Ecto neural progenitor cell (in vitro differentiated cells): Measurements from ENCODE around the gene TSHZ3.

Experiments
- DNase-seq: peaks from one replicate; pipeline ENCODE4 v3.0.0-alpha.2; 2018; ENCODE audit warnings: low spot score

Gene TSHZ3

DNA sequence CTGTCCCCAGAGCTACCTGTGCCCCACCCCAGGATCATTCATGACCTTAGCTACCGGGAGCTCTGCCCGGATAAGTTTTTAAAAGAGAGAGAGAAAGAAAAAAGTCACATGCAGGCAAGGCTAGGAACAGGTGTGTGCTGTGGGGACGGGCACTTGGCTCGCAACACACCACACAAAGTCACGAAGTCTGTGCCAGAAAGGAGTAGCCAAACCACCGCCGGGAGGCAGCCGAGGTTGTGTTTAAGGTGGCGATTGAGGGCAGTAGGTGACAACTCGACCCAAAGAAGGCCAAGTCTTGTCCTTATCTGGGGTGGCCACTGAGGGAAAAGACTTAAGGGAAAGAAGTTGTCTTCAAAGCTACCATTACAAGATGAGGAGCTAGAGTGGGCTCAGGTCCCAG is 4.6 kb upstream of the TSHZ3 start:
- DNase-seq, result peak; percentile 53

DNA sequence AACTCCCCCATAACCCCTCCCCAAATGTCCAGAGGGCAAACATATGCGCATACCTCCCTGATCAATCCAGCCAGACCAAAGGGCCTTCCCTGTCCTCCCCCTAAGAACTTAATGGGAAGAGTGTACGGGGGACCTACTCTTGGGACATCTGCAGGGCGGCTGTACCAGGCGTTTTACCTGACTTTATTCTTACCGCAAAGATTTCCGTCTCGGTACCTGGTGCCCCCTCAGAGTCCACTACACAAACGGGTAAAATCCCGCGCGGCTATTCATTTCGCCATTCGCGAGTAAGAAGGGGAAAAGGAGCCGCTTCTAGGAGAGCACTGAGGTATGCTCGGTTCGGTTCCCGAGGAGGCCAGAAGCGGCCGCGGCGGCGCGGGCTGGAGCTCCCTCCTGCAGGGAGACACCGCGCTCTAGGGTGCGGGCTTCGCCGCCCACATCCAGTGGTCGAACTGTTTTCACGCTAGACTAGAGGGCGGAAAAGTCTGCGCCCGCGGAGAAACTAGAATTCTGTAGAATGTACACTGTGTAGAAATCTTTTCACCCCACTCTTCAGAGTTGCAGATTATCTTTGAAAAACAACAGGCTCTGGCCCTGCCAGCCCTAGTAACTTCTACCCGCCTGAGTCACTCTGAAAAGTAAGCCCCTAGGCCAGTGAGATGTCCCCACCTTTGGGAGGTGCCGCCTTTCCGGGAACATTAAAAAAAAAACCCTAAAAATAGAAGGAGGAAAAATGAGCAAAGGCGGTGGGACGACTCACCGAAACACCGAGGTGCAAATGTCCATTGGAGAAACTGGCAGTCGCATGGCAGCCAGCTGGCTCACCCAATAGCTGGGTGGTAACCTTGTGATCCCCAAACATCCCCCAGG is 3.8 kb upstream of the TSHZ3 start:
- no peak for DNase-seq

DNA sequence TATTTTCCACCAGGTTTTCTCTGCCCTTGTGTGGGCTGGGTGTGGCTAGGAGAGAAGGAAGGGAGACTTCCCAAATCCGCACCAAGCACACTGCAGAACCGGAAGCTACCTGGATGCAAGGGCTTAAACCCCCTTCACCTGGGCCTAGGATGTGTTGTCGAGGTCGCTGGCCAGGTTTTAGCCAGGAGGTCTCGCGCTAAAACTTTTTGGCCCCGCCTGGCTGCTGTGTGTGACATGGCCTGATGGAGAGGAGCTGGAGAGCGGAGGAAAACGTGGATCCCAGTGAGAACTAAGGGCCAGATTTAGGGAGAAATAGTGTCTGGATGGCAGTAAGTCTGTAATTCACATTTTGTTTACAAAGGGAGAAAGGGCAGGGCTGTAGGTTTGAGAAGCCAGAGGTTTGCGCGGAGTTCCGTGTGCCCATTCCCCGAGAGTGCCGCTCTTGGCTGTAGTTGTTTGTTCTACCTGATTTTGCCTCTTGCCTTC is 3.1 kb upstream of the TSHZ3 start:
- no peak for DNase-seq

DNA sequence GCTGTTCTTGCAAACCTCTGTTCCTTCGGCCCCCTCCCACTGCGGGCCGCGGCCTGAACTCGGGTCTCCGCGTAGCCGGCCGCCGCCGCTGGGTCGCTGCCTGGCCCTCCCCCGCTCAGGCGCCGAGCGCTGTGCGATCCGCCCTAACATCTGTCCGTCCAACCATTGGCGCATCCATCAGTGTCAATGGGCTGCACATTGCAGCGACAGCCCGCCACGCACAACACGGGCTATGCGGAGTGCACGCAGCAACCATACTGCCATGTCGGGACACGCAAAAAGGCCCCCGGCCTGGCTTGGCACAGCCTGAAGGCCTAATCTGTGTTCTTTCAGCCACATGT is 2.6 kb upstream of the TSHZ3 start:
- peak; percentile 53 for DNase-seq

- peak; percentile 58 for DNase-seq
These were observed 2.0 kb upstream of the TSHZ3 start for GRCh38 chr19:31351056-31351854.

DNA sequence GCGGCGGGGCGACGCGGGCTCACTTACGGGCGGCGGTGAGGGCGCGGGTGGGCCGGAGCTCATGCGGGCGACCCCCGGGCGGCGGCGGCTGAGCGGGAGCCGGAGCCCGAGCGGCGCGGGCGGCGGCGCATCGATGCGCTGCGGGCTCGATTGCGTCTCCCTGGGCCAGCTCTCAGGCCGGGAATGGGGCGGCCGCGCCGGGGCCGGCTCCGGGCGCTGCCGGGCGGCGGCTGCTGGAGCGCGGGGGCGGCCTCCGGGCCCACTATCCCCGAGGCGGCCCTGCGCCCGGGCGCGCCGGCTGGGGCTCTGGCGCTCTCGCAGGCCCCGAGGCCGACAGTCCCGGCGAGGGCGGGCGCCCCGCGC is 1.4 kb upstream of the TSHZ3 start:
- peak; percentile 73 for DNase-seq

DNA sequence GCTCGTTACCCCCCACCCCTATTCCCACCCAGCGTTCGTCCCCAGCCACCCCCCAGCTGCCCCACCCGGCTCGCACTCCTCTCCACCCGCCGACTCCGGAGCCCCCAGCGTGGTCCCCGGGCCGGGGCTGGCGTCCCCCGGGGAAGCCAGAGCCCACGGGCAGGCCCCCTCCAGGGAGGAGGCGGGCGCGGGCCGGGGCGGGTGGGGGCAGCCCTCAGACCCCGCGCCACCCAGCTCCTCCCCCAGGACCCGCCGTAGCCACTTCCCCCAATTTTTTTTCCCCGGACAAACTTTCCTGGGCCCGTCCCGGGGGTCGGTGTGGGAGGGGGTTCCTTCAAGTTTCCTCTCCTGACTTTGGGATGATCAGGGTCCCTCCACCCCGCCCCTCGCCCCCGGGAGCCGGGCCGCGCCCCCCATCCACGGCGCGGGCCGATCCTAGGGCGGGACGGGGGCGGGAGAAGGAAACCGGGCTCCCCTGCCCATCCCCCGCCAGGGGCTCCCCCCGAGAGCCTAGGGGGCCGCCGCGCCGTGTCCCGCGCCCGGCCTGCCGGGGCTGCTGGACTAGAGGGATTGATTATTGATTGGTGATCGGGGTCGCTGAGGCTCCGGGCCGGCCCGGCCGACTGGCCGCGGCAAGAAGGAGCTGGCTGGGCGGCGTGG is 927 bp upstream of the TSHZ3 start:
- DNase-seq, result peak; percentile 55

- DNase-seq, result peak; percentile 54
These were observed 616 bp downstream of the TSHZ3 start for GRCh38 chr19:31348481-31349159.

DNA sequence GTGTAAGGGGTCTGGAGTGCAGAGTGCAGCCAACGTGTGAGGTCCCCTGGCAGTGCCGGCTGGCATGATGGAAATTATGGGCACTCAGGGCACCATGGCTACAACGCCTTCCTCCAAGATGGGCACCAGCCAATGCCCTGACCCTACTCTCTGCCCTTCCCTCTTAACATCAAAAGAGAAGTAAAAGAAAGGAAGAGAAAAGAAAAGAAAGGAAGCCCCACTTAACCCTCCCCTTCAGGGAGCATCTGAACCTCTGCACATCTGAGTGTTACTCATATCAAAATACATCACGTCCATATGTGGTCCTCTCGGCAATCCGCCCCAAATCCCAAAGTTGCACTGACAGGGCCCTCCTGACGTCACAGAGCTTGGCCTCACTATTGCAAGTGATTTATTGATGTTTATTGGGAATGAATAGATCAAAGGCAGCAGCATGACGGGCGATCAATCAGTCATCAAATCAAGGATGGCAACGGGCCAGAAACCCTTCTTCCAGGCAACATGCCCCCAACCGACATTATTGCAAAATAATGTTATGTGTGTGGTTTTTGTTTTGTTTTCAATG is 1.3 kb downstream of the TSHZ3 start:
- no peak for DNase-seq

DNA sequence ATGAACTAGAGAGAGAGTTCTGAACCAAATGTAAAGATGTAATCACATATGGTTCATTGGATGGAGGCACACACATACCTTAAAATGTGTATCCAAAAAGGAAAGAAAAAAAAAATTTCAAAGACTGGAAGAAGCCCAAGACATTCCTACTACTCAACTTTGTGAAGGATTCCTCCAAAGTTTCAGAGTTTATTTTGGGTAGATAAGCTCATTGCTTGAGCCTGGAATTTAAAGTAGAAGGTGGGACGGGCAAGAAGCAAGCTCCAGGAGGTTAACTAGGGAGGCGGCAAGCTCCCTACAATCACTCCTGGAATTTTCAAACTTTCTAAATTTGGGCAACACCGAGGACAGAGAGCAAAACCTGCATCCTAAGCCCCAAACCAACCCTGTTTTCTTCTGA is 1.9 kb downstream of the TSHZ3 start:
- DNase-seq, result no peak

GRCh38 chr19:31346184-31347059 is 2.8 kb downstream of the TSHZ3 start:
- no peak for DNase-seq

DNA sequence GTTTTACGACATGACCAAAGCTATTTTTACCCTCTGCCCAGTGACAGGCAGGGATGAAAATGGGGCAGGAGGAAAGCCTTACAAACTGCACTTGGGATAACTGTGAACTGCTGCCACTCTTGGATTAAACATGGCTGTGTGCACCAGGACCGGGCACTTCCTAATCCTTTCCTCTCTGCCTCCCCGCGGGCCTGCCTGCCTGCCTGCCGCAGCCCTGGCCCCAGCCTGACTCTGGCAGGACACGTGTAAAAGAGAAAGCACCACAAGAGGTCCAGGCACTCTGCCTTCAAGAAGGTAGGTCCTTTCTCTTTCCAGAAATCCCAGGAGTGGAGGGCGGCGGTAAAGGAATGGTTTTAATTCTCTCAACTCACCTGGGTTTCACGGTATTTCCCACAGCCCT is 4.8 kb downstream of the TSHZ3 start:
- peak; percentile 57 for DNase-seq

DNA sequence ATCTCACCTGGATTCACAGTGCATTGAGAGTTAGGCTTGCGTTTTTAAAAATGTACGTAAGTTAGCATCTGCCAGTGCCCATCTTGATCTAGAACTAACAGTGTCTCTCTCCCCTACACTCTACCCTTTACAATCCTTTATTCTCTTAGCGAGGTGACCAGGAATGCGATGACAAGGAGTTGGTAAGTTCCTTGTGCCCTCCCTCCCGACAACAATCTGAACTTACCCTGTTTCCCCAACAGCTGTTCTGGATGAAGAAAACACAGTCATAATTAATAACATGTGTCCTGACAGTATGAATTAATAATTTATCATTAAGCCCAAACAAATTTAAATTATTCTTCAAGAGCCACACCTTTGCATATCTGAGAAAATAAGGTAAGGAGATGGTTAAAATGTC is 6.3 kb downstream of the TSHZ3 start:
- no peak for DNase-seq

DNA sequence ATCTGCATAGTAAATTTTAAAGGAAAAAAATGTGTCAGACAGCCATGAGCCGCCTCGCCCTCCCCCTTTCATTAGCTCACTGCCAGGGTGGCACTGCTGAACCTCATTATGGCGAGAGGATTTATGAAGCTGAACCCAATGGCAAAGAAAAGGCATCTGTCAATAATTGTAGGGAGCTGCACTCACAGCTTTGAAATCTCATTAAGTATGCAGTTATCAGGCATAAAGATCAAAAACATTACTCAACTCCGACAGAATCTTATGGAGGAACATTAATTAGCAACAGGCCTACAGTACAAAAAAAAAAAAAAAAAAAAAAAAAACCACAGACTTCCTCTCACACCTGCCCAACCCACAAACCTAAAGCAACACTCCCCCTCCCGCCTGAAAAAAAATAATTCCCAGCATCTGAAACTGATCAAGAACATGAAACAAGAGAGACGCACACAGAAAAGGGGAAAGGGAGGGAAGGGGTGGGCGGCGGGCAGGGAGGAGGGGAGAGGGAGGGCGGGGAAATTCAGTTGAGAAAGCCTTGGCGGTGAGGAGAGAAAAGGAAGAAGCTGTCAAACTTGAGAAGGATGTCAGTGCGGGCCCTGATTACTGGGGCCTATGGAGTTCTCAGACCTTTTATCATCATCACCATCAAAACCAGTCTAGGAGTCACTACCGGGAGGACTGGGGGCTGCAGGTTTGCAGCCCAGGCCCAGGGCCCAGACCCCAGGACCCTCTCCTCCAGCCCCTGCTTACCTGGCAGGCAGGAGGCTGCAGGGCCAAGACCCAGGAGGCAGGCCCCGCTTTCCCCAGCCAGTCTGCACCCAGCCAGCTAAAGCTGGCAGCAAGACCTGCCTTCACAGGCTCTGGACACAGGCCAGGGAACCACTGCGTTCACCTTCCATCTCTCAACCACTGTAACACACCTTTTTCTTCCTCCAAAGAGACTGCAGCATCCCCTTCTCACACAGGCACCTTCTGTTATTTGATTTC is 8.9 kb downstream of the TSHZ3 start:
- no peak for DNase-seq

- no peak for DNase-seq
These were observed 9.8 kb downstream of the TSHZ3 start for GRCh38 chr19:31339411-31339810.

GRCh38 chr19:31338069-31338776 is 11.0 kb downstream of the TSHZ3 start:
- DNase-seq, result peak; percentile 80

- no peak for DNase-seq
These were observed 12.0 kb downstream of the TSHZ3 start for GRCh38 chr19:31337008-31337914.

- DNase-seq, result no peak
These were observed 13.5 kb downstream of the TSHZ3 start for GRCh38 chr19:31335716-31336115.
